Measurements from ENCODE around the gene FXYD7. TPM values are rescaled to one million over a fixed set of nuclear protein-coding genes. Genes with fewer than 3 reads are reported as not detected.

FXYD7 gene
- total and polyA plus RNA-seq, 2 donors (not counting 1 experiment from before 2014, with no cell fraction given), result not detected

DNA sequence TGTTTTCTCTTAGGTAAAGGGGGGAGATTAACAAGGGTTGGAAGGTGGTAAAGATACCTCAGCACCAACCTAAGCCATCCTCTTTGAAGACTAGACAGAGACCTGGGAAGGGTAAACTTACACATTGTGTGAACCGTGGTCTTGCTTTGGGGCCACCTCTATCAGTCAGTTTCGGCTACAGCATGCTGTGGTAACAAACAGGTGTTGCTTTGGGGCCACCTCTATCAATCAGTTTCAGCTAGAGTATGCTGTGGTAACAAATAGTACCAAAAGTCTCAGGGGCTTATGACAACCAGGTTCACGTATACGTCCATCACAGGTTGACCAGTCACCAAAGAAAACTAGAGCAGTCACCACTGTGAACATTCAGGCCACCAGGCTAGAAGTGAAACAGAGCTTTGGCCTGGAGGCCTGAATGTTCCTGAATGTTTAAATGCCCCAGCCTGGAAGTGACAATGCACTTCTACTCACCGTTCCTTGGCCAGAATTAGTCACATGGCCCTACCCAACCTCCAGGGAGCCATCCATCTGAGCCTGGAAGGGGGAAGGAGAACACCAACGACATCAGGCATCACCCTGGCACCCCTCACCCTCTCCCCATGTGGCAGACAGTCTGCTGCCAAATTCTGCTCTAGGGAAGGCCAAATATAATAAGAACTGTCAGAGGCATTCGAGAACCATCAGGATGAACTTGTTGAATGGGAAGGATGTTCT, 3.8 kb downstream of the FXYD7 start:
- Histone ChIP-seq H3K79me2 (ENCODE audit: control insufficient read depth, insufficient read depth, low read length) (no peaks in the 10 kb centered on the region), H3K27me3 (ENCODE audit: control insufficient read depth, insufficient read depth, low read length) (no peaks in the 10 kb centered on the region), H3K4me1 (ENCODE audit: control insufficient read depth, extremely low read depth, insufficient read depth, low read length) (no peaks in the 10 kb centered on the region), H3K27ac (ENCODE audit: insufficient read depth, low read length) (no peak overlapping the region), H3K36me3 (ENCODE audit: control insufficient read depth, insufficient read depth, low read length) (no peaks in the 10 kb centered on the region), H3K4me3 (replicated peaks in 1 of 4; ENCODE audit: control extremely low read depth in 1 of 4, insufficient read depth in 1 of 4, low read depth in 3 of 4, low read length in 4 of 4) (no peak overlapping the region), H3K9me3 (ENCODE audit: control insufficient read depth, insufficient read depth, low read depth, low read length) (no peaks in the 10 kb centered on the region), H3K9ac (ENCODE audit: insufficient read depth, low read length) (no peak overlapping the region), H4K20me1 (ENCODE audit: control insufficient read depth, extremely low read depth, insufficient read depth, low read length) (no peaks in the 10 kb centered on the region), H3K4me2 (ENCODE audit: extremely low read depth, insufficient read depth, low read length) (no peak overlapping the region), H2AFZ (ENCODE audit: low read length) (no peak overlapping the region)
- no peak for DNase-seq (ENCODE audit: low read depth in 2 of 2)
- no peak for TF ChIP-seq CTCF (conservative IDR thresholded peaks at IDR 0.05 in 1 of 2, IDR thresholded peaks at IDR 0.05 in 1 of 2; ENCODE audit: low read depth in 1 of 2, low read length in 2 of 2)
- no peak for TF ChIP-seq EZH2 (IDR thresholded peaks at IDR 0.05; ENCODE audit: low read length, missing control alignments)

- Histone ChIP-seq H3K4me3 (replicated peaks in 1 of 4; ENCODE audit: control extremely low read depth in 1 of 4, insufficient read depth in 1 of 4, low read depth in 3 of 4, low read length in 4 of 4) (no peak overlapping the region), H3K27ac (ENCODE audit: insufficient read depth, low read length) (no peak overlapping the region), H3K4me1 (ENCODE audit: control insufficient read depth, extremely low read depth, insufficient read depth, low read length) (no peaks in the 10 kb centered on the region), H3K9ac (ENCODE audit: insufficient read depth, low read length) (no peak overlapping the region), H3K4me2 (ENCODE audit: extremely low read depth, insufficient read depth, low read length) (no peak overlapping the region), H3K79me2 (ENCODE audit: control insufficient read depth, insufficient read depth, low read length) (no peaks in the 10 kb centered on the region), H2AFZ (ENCODE audit: low read length) (no peak overlapping the region), H3K9me3 (ENCODE audit: control insufficient read depth, insufficient read depth, low read depth, low read length) (no peaks in the 10 kb centered on the region), H4K20me1 (ENCODE audit: control insufficient read depth, extremely low read depth, insufficient read depth, low read length) (no peaks in the 10 kb centered on the region), H3K27me3 (ENCODE audit: control insufficient read depth, insufficient read depth, low read length) (no peaks in the 10 kb centered on the region), H3K36me3 (ENCODE audit: control insufficient read depth, insufficient read depth, low read length) (no peaks in the 10 kb centered on the region)
- DNase-seq (ENCODE audit: low read depth in 2 of 2), result no peak
- no peak for TF ChIP-seq EZH2 (IDR thresholded peaks at IDR 0.05; ENCODE audit: low read length, missing control alignments)
- no peak for TF ChIP-seq CTCF (conservative IDR thresholded peaks at IDR 0.05 in 1 of 2, IDR thresholded peaks at IDR 0.05 in 1 of 2; ENCODE audit: low read depth in 1 of 2, low read length in 2 of 2)
Measured at GRCh38 chr19:35149463-35149862, 6.4 kb downstream of the FXYD7 start.

GRCh38 chr19:35150445-35150844, 7.4 kb downstream of the FXYD7 start:
- H3K36me3 ChIP-seq (ENCODE audit: control insufficient read depth, insufficient read depth, low read length), result no peaks in the 10 kb centered on the region
- no peak overlapping the region for H2AFZ ChIP-seq (ENCODE audit: low read length)
- H3K27ac ChIP-seq (ENCODE audit: insufficient read depth, low read length), result no peak overlapping the region
- H3K4me2 ChIP-seq (ENCODE audit: extremely low read depth, insufficient read depth, low read length), result no peak overlapping the region
- peaks cover 1% of the 10 kb centered on the region for H3K4me1 ChIP-seq (ENCODE audit: control insufficient read depth, extremely low read depth, insufficient read depth, low read length)
- H3K4me3 ChIP-seq (replicated peaks in 1 of 4; ENCODE audit: control extremely low read depth in 1 of 4, insufficient read depth in 1 of 4, low read depth in 3 of 4, low read length in 4 of 4), result no peak overlapping the region
- H3K27me3 ChIP-seq (ENCODE audit: control insufficient read depth, insufficient read depth, low read length), result no peaks in the 10 kb centered on the region
- H3K9me3 ChIP-seq (ENCODE audit: control insufficient read depth, insufficient read depth, low read depth, low read length), result no peaks in the 10 kb centered on the region
- DNase-seq (ENCODE audit: low read depth in 2 of 2), result no peak
- no peak for TF ChIP-seq CTCF (conservative IDR thresholded peaks at IDR 0.05 in 1 of 2, IDR thresholded peaks at IDR 0.05 in 1 of 2; ENCODE audit: low read depth in 1 of 2, low read length in 2 of 2)
- no peak for TF ChIP-seq EZH2 (IDR thresholded peaks at IDR 0.05; ENCODE audit: low read length, missing control alignments)
- no peak overlapping the region for H3K9ac ChIP-seq (ENCODE audit: insufficient read depth, low read length)
- peaks cover 8% of the 10 kb centered on the region for H3K79me2 ChIP-seq (ENCODE audit: control insufficient read depth, insufficient read depth, low read length)
- no peaks in the 10 kb centered on the region for H4K20me1 ChIP-seq (ENCODE audit: control insufficient read depth, extremely low read depth, insufficient read depth, low read length)

Measured in fibroblast of lung (primary cell).